DND-41 (cell line): ENCODE measurements around the gene IL9.
"Not testable (repeated sequence)": the region's sequence is repeated elsewhere in the genome, so short reads cannot be mapped to it uniquely, and the experiment has no call there.

Experiments used
- CTCF ChIP-seq: IDR thresholded peaks from 2 replicates; pipeline ENCODE4 v1.5.1; 2012; ENCODE audit warnings: borderline replicate concordance, low read length, moderate library complexity, mild to moderate bottlenecking; ENCODE audit not compliant: poor library complexity, severe bottlenecking; ENCODE audit errors: extremely low read depth
- EZH2 ChIP-seq: IDR thresholded peaks from 3 replicates; pipeline ENCODE4 v1.6.1; 2012; ENCODE audit warnings: borderline replicate concordance, low read depth, mild to moderate bottlenecking, moderate library complexity, low read length, inconsistent platforms; ENCODE audit not compliant: severe bottlenecking

GRCh38 chr5:135859186-135859585 is 36.5 kb downstream of the IL9 start:
- not testable (repeated sequence) for TF ChIP-seq CTCF, EZH2
